Smooth muscle cell (in vitro differentiated cells): ENCODE data around the gene PRR13. TPM values are rescaled to one million over a fixed set of nuclear protein-coding genes. Genes with fewer than 3 reads are reported as not detected.

ENCODE experiments used
- DNase-seq: peaks from one replicate; lab custom pipeline; 2025; ENCODE audit not compliant: unreplicated experiment; lab: John Stamatoyannopoulos, UW
- H2AFZ ChIP-seq: fragments of 200-600 bp; sonication (generic); 2 replicates; pipeline ENCODE4 v1.6.0; 2016; ENCODE audit warnings: antibody characterized with exemption, low read depth, mild to moderate bottlenecking
- H3F3A ChIP-seq: fragments of 200-600 bp; sonication (generic); 2 replicates; pipeline ENCODE4 v1.6.0; 2017; ENCODE audit warnings: antibody characterized with exemption, low read depth
- H3K27ac ChIP-seq: fragments of 200-600 bp; sonication (generic); 2 replicates; pipeline ENCODE4 v1.5.1; 2016; ENCODE audit warnings: low read depth, mild to moderate bottlenecking
- H3K27me3 ChIP-seq: fragments of 200-600 bp; sonication (generic); 2 replicates; pipeline ENCODE4 v1.6.1; 2016; ENCODE audit warnings: low read depth, mild to moderate bottlenecking
- H3K36me3 ChIP-seq: fragments of 200-600 bp; sonication (generic); 2 replicates; pipeline ENCODE4 v1.5.1; 2016; ENCODE audit warnings: low read depth
- H3K4me1 ChIP-seq: fragments of 200-600 bp; sonication (generic); 2 replicates; pipeline ENCODE4 v1.5.1; 2016; ENCODE audit warnings: low read depth
- H3K4me2 ChIP-seq: fragments of 200-600 bp; sonication (generic); 2 replicates; pipeline ENCODE4 v1.6.0; 2016; ENCODE audit warnings: mild to moderate bottlenecking
- H3K4me3 ChIP-seq: fragments of 200-600 bp; sonication (generic); 2 replicates; pipeline ENCODE4 v1.5.1; 2016; ENCODE audit warnings: mild to moderate bottlenecking
- H3K79me2 ChIP-seq: fragments of 200-600 bp; sonication (generic); 2 replicates; pipeline ENCODE4 v1.6.0; 2016; ENCODE audit warnings: low read depth, mild to moderate bottlenecking
- H3K9ac ChIP-seq: fragments of 200-600 bp; sonication (generic); 2 replicates; pipeline ENCODE4 v1.6.0; 2016; ENCODE audit warnings: low read depth
- H3K9me3 ChIP-seq: fragments of 200-600 bp; sonication (generic); replicated peaks from 2 replicates; pipeline ENCODE4 v1.5.1; 2016; ENCODE audit warnings: low read depth
- H4K20me1 ChIP-seq: fragments of 200-600 bp; sonication (generic); 2 replicates; pipeline ENCODE4 v1.6.0; 2016; ENCODE audit warnings: low read depth
- CTCF ChIP-seq: fragments of 200-600 bp; sonication (generic); IDR thresholded peaks from 2 replicates; pipeline ENCODE4 v1.5.1; 2017; ENCODE audit warnings: borderline replicate concordance, mild to moderate bottlenecking, antibody characterized with exemption; ENCODE audit not compliant: insufficient read depth, poor library complexity, severe bottlenecking
- WGBS: methylation state at CpG from one replicate; pipeline ENCODE4 v1.1.7; 2016; ENCODE audit warnings: low lambda C conversion rate; 5-methylcytosine and 5-hydroxymethylcytosine counted together
- polyA plus RNA-seq: library from polyadenylated mRNA; unstranded; fragments of >200 nt; fragmentation: Nextera tagmentation; extraction: Ambion mirVana; gene quantifications from 2 replicates; pipeline ENCODE4 v1.2.1, GENCODE V29; 2016
- total RNA-seq: library from RNA; depleted of rRNA; stranded (reverse); fragments of >200 nt; gene quantifications from 2 replicates; pipeline ENCODE4 v1.2.3, GENCODE V29; 2014

Gene PRR13
- total and polyA plus RNA-seq, 2 experiments from 2014 or later, result 65.3 to 176 TPM

- TF ChIP-seq CTCF, result no peak
- H3K79me2 ChIP-seq, result peaks cover 16% of the 10 kb centered on the region
- H3K36me3 ChIP-seq, result no peaks in the 10 kb centered on the region
- H3K27ac ChIP-seq, result peak overlapping the region; percentile 87
- no peaks in the 10 kb centered on the region for H3K27me3 ChIP-seq
- H3K9me3 ChIP-seq, result no peaks in the 10 kb centered on the region
- peak overlapping the region; percentile 77 for H3K9ac ChIP-seq
- peaks cover 24% of the 10 kb centered on the region for H3K4me1 ChIP-seq
- H2AFZ ChIP-seq, result no peak overlapping the region
- 34% methylated on average over 20 of the region's 20 CpGs for WGBS
- peak overlapping the region; percentile 53 for H3K4me3 ChIP-seq
- DNase-seq, result no peak
- peaks cover 24% of the 10 kb centered on the region for H4K20me1 ChIP-seq
- peaks cover 12% of the 10 kb centered on the region for H3F3A ChIP-seq
- peak overlapping the region; percentile 91 for H3K4me2 ChIP-seq
Measured at GRCh38 chr12:53492188-53492587, 50.7 kb downstream of the PRR13 start.

- no peak for TF ChIP-seq CTCF
- H3K9ac ChIP-seq, result peak overlapping the region; percentile 77
- WGBS, result under 1% methylated on average over 48 of the region's 52 CpGs
- H3K4me1 ChIP-seq, result peaks cover 27% of the 10 kb centered on the region
- peak overlapping the region; percentile 91 for H3K4me2 ChIP-seq
- no peaks in the 10 kb centered on the region for H3K9me3 ChIP-seq
- H3K4me3 ChIP-seq, result peak overlapping the region; percentile 53
- H3K27ac ChIP-seq, result peak overlapping the region; percentile 87
- H3F3A ChIP-seq, result peaks cover 12% of the 10 kb centered on the region
- no peak overlapping the region for H2AFZ ChIP-seq
- H3K27me3 ChIP-seq, result no peaks in the 10 kb centered on the region
- no peaks in the 10 kb centered on the region for H3K36me3 ChIP-seq
- peak; percentile 90 for DNase-seq
- peaks cover 20% of the 10 kb centered on the region for H3K79me2 ChIP-seq
- H4K20me1 ChIP-seq, result peaks cover 16% of the 10 kb centered on the region
Measured at GRCh38 chr12:53492830-53493609, 51.5 kb downstream of the PRR13 start.

GRCh38 chr12:53493610-53494391 lies 52.3 kb downstream of the PRR13 start:
- peaks cover 33% of the 10 kb centered on the region for H3K4me1 ChIP-seq
- H3F3A ChIP-seq, result peaks cover 12% of the 10 kb centered on the region
- H3K9ac ChIP-seq, result peak overlapping the region; percentile 63
- no peaks in the 10 kb centered on the region for H3K36me3 ChIP-seq
- no peak for DNase-seq
- H4K20me1 ChIP-seq, result peaks cover 9% of the 10 kb centered on the region
- whole genome bisulfite sequencing, result 20% methylated on average over 11 of the region's 11 CpGs
- no peaks in the 10 kb centered on the region for H3K9me3 ChIP-seq
- H3K4me3 ChIP-seq, result peak overlapping the region; percentile 53
- H3K27ac ChIP-seq, result peak overlapping the region; percentile 87
- no peak for TF ChIP-seq CTCF
- H3K4me2 ChIP-seq, result peak overlapping the region; percentile 91
- H2AFZ ChIP-seq, result no peak overlapping the region
- H3K27me3 ChIP-seq, result no peaks in the 10 kb centered on the region
- peaks cover 26% of the 10 kb centered on the region for H3K79me2 ChIP-seq

Other genes with a start within 250 kb of the PRR13 start
- gene ITGB7, start 234.5 kb upstream of the PRR13 start, total RNA-seq, result 5.8 TPM in 1 of 2 replicates, not detected in the other
- 1.5 TPM in 1 of 2 replicates, not detected in the other for gene ITGB7, start 234.5 kb upstream of the PRR13 start, polyA plus RNA-seq
- 19.9 and 21.8 TPM in 2 replicates for gene RARG, start 209.5 kb upstream of the PRR13 start, total RNA-seq
- gene RARG, start 209.5 kb upstream of the PRR13 start, polyA plus RNA-seq, result 31.3 and 32.9 TPM in 2 replicates
- 3.1 and 4.7 TPM in 2 replicates for gene ESPL1, start 173.4 kb upstream of the PRR13 start, total RNA-seq
- 2.0 and 3.5 TPM in 2 replicates for gene ESPL1, start 173.4 kb upstream of the PRR13 start, polyA plus RNA-seq
- gene PFDN5, start 146.2 kb upstream of the PRR13 start, total RNA-seq, result 416 and 464 TPM in 2 replicates
- 523 and 540 TPM in 2 replicates for gene PFDN5, start 146.2 kb upstream of the PRR13 start, polyA plus RNA-seq
- 30.8 and 39.1 TPM in 2 replicates for gene MYG1, start 142.0 kb upstream of the PRR13 start, total RNA-seq
- gene MYG1, start 142.0 kb upstream of the PRR13 start, polyA plus RNA-seq, result 56.9 and 60.9 TPM in 2 replicates
- 56.8 and 57.3 TPM in 2 replicates for gene AAAS, start 120.1 kb upstream of the PRR13 start, total RNA-seq
- 58.3 and 65.7 TPM in 2 replicates for gene AAAS, start 120.1 kb upstream of the PRR13 start, polyA plus RNA-seq
- gene SP7, start 105.4 kb upstream of the PRR13 start, total RNA-seq, result 0.04 and 0.40 TPM in 2 replicates
- gene SP7, start 105.4 kb upstream of the PRR13 start, polyA plus RNA-seq, result 0.38 TPM in 1 of 2 replicates, not detected in the other
- gene SP1, start 61.6 kb upstream of the PRR13 start, total RNA-seq, result 48.6 and 51.5 TPM in 2 replicates
- 10.1 and 10.2 TPM in 2 replicates for gene SP1, start 61.6 kb upstream of the PRR13 start, polyA plus RNA-seq
- not detected in 2 replicates for gene AMHR2, start 17.9 kb upstream of the PRR13 start, total RNA-seq
- 0.49 TPM in 1 of 2 replicates, not detected in the other for gene AMHR2, start 17.9 kb upstream of the PRR13 start, polyA plus RNA-seq
- 229 and 306 TPM in 2 replicates for gene PCBP2, start 10.4 kb downstream of the PRR13 start, total RNA-seq
- 90.8 and 128 TPM in 2 replicates for gene PCBP2, start 10.4 kb downstream of the PRR13 start, polyA plus RNA-seq
- gene MAP3K12, start 57.7 kb downstream of the PRR13 start, total RNA-seq, result 11.9 and 34.6 TPM in 2 replicates
- gene MAP3K12, start 57.7 kb downstream of the PRR13 start, polyA plus RNA-seq, result 15.1 and 25.3 TPM in 2 replicates
- 21.3 and 31.8 TPM in 2 replicates for gene TARBP2, start 59.5 kb downstream of the PRR13 start, total RNA-seq
- gene TARBP2, start 59.5 kb downstream of the PRR13 start, polyA plus RNA-seq, result 47.5 and 60.3 TPM in 2 replicates
- not detected in 2 replicates for gene NPFF, start 65.8 kb downstream of the PRR13 start, total RNA-seq
- gene NPFF, start 65.8 kb downstream of the PRR13 start, polyA plus RNA-seq, result 0.38 and 2.6 TPM in 2 replicates
- gene ATF7, start 184.6 kb downstream of the PRR13 start, total RNA-seq, result 19.9 and 28.5 TPM in 2 replicates
- 15.2 and 19.0 TPM in 2 replicates for gene ATF7, start 184.6 kb downstream of the PRR13 start, polyA plus RNA-seq
- 238 and 261 TPM in 2 replicates for gene ATP5MC2, start 234.3 kb downstream of the PRR13 start, total RNA-seq
- gene ATP5MC2, start 234.3 kb downstream of the PRR13 start, polyA plus RNA-seq, result 312 and 320 TPM in 2 replicates